Measurements from ENCODE around the gene D2HGDH. TPM values are rescaled to one million over a fixed set of nuclear protein-coding genes. Genes with fewer than 3 reads are reported as not detected.

Gene D2HGDH
- total and polyA plus RNA-seq, 9 of the 15 experiments (the other 6 are each of a cell fraction or from before 2014, with no cell fraction given) = 0.39 to 30.8 (median 10.3) TPM

- peaks cover 58% of the 10 kb centered on the region; the same call in 1 of the 3 replicates for H3K36me3 ChIP-seq (ENCODE audit: control insufficient read depth, insufficient read depth, low read length)
- H3K9me3 ChIP-seq (replicated peaks; ENCODE audit: control insufficient read depth, insufficient read depth, low read depth, low read length) = no peaks in the 10 kb centered on the region
- no peaks in the 10 kb centered on the region for H3K79me2 ChIP-seq (ENCODE audit: control insufficient read depth, insufficient read depth, low read length)
- whole genome bisulfite sequencing (ENCODE audit: insufficient coverage, low coverage, missing lambda C conversion rate) = 91% methylated on average over 9 of the region's 12 CpGs
- H3K4me2 ChIP-seq (ENCODE audit: insufficient read depth, low read length) = no peak overlapping the region
- H3K27me3 ChIP-seq (ENCODE audit: control insufficient read depth in 2 of 2, insufficient read depth in 2 of 2, low read length in 2 of 2) = no peaks in the 10 kb centered on the region
- in situ Hi-C loops (cut with MboI) = no loop called here
- no TSS peak for BruUV-seq (replicated peaks)
- POLR2A ChIA-PET = interaction anchor here (0.6 to 0.9 kb wide), 2 partner anchors 9 to 230 kb away, joined by 3 read pairs; no protein-coding TSS in a partner anchor
- no peak overlapping the region for H3K27ac ChIP-seq (ENCODE audit: extremely low read depth, low read depth, low read length)
- H4K20me1 ChIP-seq (replicated peaks; ENCODE audit: control insufficient read depth, insufficient read depth, low read length) = no peaks in the 10 kb centered on the region
- CTCF ChIA-PET (ENCODE audit: low intra/inter-chr PET ratio) = no interaction called here
- H3K9me1 ChIP-seq (ENCODE audit: control insufficient read depth, insufficient read depth, low read length) = no peaks in the 10 kb centered on the region
- ATAC-seq (no peak), FAIRE-seq (no peak), DNase-seq (ENCODE audit: extremely low read depth in 1 of 4, low spot score in 3 of 4) (peak in 1 of 4 experiments; percentile 2)
- H3K9ac ChIP-seq (ENCODE audit: insufficient read depth in 1 of 2, low read depth in 2 of 2, low read length in 2 of 2) = no peak overlapping the region; a peak in 1 of 4 replicates
- peak; percentile 60 for TF ChIP-seq POLR2G (IDR thresholded peaks at IDR 0.05; ENCODE audit: low read depth, low read length)
- TF ChIP-seq HOXB6 (CRISPR knock-in tag; IDR thresholded peaks at IDR 0.05; ENCODE audit: borderline replicate concordance) = no peak
- peaks cover 0 to 4% of the 10 kb centered on the region in 2 experiments; a peak in 1 of 5 replicates for H3K4me1 ChIP-seq (replicated peaks in 1 of 2; ENCODE audit: control insufficient read depth in 2 of 2, insufficient read depth in 2 of 2, low read length in 2 of 2)
- intact Hi-C loops (cut with micrococcal nuclease) = no loop called here
- no peak overlapping the region for H3K4me3 ChIP-seq
- no peak overlapping the region for H2AFZ ChIP-seq (ENCODE audit: low read depth, low read length)
These were observed 12.6 kb upstream of the D2HGDH start for GRCh38 chr2:241721852-241722251.

DNA sequence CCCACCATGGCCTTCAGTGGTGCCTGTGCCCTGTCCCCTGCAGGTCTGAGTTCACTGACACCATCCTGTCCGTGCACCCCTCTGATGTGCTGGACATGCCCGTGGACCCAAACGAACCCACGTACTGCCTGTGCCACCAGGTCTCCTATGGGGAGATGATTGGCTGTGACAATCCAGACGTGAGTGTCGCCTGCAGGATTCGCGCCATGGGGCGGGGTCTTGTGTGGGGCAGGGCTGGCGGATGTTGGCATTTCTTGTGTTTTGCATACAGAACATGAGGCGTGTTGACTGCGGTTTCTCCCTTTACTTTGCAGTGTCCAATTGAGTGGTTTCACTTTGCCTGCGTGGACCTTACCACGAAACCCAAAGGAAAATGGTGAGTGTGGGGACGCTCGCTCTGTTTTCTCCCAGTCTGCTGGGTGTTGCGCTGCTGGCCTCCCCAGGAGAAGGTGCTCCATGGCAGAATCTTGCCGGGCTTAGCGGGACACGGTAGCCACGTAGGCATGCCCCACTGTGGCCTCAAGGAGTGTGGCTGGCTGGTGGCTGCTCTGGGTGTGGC, 11.5 kb upstream of the D2HGDH start:
- peak in 1 of 4 experiments; percentile 1 for DNase-seq (ENCODE audit: extremely low read depth in 1 of 4, low spot score in 3 of 4)
- H2AFZ ChIP-seq (ENCODE audit: low read depth, low read length) = no peak overlapping the region
- intact Hi-C loops (cut with micrococcal nuclease) = no loop called here
- no peak overlapping the region for H3K4me2 ChIP-seq (ENCODE audit: insufficient read depth, low read length)
- peaks cover 0 to 4% of the 10 kb centered on the region in 2 experiments; a peak in 1 of 5 replicates for H3K4me1 ChIP-seq (replicated peaks in 1 of 2; ENCODE audit: control insufficient read depth in 2 of 2, insufficient read depth in 2 of 2, low read length in 2 of 2)
- H3K27me3 ChIP-seq (ENCODE audit: control insufficient read depth in 2 of 2, insufficient read depth in 2 of 2, low read length in 2 of 2) = no peaks in the 10 kb centered on the region
- BruUV-seq (replicated peaks) = no TSS peak
- no peak overlapping the region for H3K4me3 ChIP-seq
- H3K27ac ChIP-seq (ENCODE audit: extremely low read depth, low read depth, low read length) = no peak overlapping the region
- ChIA-PET CTCF (ENCODE audit: low intra/inter-chr PET ratio) (no interaction called here), POLR2A (interaction anchor here (0.6 kb wide), 1 partner anchor 8 kb away, joined by 3 read pairs; no protein-coding TSS in a partner anchor)
- H3K36me3 ChIP-seq (ENCODE audit: control insufficient read depth, insufficient read depth, low read length) = peaks cover 52% of the 10 kb centered on the region; the same call in 1 of the 3 replicates
- no peak for ATAC-seq
- no peak for FAIRE-seq
- in situ Hi-C loops (cut with MboI) = no loop called here
- H3K79me2 ChIP-seq (ENCODE audit: control insufficient read depth, insufficient read depth, low read length) = no peaks in the 10 kb centered on the region
- H3K9me1 ChIP-seq (ENCODE audit: control insufficient read depth, insufficient read depth, low read length) = no peaks in the 10 kb centered on the region
- no peaks in the 10 kb centered on the region for H4K20me1 ChIP-seq (replicated peaks; ENCODE audit: control insufficient read depth, insufficient read depth, low read length)
- no peaks in the 10 kb centered on the region for H3K9me3 ChIP-seq (replicated peaks; ENCODE audit: control insufficient read depth, insufficient read depth, low read depth, low read length)
- WGBS (ENCODE audit: insufficient coverage, low coverage, missing lambda C conversion rate) = 98% methylated on average over 11 of the region's 21 CpGs
- H3K9ac ChIP-seq (ENCODE audit: insufficient read depth in 1 of 2, low read depth in 2 of 2, low read length in 2 of 2) = no peak overlapping the region; a peak in 1 of 4 replicates
- TF ChIP-seq SMARCB1 (IDR thresholded peaks at IDR 0.05; ENCODE audit: insufficient read length, low read depth) (no peak), ZNF592 (IDR thresholded peaks at IDR 0.05) (no peak), EZH2 (IDR thresholded peaks at IDR 0.05; ENCODE audit: borderline replicate concordance, low read depth, low read length) (no peak), NCOA4 (IDR thresholded peaks at IDR 0.05; ENCODE audit: partially characterized antibody) (no peak), BRCA1 (IDR thresholded peaks at IDR 0.05) (no peak), BRCA1 (CRISPR knock-in tag; IDR thresholded peaks at IDR 0.05) (no peak)
- TF ChIP-seq, protein P1, sequence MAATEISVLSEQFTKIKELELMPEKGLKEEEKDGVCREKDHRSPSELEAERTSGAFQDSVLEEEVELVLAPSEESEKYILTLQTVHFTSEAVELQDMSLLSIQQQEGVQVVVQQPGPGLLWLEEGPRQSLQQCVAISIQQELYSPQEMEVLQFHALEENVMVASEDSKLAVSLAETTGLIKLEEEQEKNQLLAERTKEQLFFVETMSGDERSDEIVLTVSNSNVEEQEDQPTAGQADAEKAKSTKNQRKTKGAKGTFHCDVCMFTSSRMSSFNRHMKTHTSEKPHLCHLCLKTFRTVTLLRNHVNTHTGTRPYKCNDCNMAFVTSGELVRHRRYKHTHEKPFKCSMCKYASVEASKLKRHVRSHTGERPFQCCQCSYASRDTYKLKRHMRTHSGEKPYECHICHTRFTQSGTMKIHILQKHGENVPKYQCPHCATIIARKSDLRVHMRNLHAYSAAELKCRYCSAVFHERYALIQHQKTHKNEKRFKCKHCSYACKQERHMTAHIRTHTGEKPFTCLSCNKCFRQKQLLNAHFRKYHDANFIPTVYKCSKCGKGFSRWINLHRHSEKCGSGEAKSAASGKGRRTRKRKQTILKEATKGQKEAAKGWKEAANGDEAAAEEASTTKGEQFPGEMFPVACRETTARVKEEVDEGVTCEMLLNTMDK (IDR thresholded peaks at IDR 0.05; ENCODE audit: borderline replicate concordance, insufficient read depth, low read depth, low read length, poor library complexity, severe bottlenecking) = no peak
